NCI-H526 treated with DMSO at 0.1 percent for 48 hours (cell line): Measurements from ENCODE around the gene BMPR1B.
"Not testable (repeated sequence)": the region's sequence is repeated elsewhere in the genome, so short reads cannot be mapped to it uniquely, and the experiment has no call there.

Source experiments
- DNase-seq: peaks from one replicate; lab custom pipeline; 2025; lab: John Stamatoyannopoulos, UW

BMPR1B gene

DNA sequence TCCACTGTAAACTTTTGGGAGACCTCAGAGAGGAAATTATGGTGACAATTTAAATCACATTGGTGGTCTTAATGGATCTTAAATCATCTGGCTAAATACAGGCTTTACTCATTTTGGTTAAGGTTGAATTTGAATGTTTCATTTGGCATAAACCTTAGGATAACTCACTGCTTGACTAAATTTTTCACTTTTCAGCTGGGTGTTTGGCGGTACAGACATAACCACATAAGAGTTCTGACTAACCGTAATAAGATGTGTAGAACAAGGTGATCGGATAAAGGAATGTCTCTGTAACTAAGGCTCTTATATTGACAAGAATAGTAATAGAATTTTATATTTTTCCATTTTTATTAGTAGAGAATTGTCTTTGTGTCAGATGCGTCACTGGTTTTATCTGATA lies 281.0 kb downstream of the BMPR1B start:
- no peak for DNase-seq

DNA sequence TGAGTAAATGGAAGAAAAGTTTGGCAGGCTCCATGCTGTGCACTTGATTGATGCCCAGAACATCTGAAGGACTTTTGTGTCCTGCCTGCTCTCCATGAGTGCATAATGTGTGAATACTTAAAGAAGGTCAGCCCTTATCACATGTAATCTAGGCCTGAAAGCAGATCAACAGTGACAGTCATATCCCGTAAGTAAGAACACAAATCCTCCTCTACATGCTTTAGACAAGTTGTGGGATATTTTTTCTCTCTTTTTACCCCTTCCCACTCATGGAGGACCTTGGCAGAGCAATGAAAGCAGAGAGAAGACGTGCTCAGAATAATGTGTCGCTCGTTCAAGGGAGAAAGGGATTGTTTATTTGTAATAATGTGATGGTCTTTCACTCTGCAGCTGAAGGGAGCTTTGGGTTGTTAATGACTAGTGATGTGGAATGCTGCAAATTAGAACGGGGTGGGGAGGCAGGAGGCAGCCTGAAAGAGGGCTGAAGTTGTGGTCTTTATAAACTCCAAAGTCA lies 286.6 kb downstream of the BMPR1B start:
- no peak for DNase-seq

DNA sequence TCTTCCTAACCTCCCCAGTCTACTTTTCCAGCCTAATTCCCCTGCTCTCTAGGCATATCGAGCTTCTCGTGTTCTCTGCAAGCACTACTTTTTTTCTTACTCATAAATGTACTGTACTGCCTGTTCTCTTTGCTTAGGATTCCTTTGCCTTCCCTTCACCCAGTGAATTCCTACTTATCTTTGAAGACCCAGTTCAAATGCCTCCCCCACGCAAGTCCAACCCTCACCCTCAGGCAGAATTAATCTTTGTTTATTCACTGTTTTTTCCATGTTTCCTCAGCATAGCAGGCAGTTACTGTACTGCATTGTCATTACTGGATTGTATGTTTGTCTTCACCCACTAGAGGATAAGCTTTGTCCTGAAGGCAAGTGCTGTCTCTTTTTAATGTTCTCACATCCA lies 287.7 kb downstream of the BMPR1B start:
- DNase-seq = no peak

DNA sequence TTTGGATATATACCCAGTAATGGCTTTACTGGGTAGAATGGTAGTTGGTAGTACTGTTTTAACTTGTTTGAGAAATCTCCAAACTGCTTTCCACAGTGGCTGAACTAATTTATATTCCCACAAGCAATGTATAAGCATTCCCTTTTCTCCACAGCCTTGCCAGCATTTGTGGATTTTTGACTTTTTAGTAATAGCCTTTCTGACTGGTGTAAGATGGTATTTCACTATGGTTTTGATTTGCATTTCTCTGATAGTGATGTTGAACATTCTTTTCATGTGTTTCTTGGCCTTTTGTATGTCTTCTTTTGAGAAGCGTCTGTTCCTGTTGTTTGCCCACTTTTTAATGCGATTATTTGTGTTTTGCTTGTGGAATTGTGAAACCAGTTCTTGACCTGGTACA lies 290.5 kb downstream of the BMPR1B start:
- DNase-seq = no peak

GRCh38 chr4:95049551-95050233 lies 291.9 kb downstream of the BMPR1B start:
- DNase-seq = no peak

DNA sequence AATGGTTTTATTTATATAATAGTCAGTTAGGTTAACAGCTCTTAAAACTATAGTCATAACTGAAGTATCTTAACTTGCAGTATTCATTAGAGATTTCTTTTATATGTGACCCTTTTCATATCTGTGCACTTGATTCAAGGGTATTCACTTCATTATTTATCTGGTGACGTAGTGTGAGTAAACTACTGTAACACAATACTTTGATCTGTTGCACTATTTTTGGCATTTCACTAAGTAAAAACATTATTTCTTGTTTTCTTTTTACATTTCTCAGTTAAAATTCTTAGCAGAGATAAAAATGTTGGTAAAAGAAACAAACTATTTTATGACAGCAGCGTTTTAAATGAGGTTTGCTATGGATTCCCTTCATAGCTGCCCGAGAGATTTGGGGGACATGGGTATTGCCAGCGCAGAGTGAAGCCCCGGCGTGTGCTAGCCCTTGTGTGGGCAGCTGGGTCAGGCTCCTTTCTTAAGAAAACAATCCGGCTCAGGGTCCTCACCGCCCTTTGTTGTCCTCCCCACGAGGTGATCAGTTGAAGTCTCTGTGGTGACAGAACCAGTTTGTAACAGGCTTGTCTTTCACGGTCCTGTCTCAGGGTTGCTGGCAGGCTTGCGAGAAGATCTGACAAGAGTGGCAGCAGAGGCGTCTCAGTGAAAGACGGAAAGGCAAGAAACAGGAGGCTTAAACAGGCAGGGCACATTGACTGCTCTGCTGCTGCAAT lies 293.4 kb downstream of the BMPR1B start:
- no peak for DNase-seq

- DNase-seq = no peak
Measured at GRCh38 chr4:95051702-95052020, 293.9 kb downstream of the BMPR1B start.

GRCh38 chr4:95058991-95059390 lies 301.2 kb downstream of the BMPR1B start:
- no peak for DNase-seq

- no peak for DNase-seq
Measured at GRCh38 chr4:95059663-95060062, 301.9 kb downstream of the BMPR1B start.

DNA sequence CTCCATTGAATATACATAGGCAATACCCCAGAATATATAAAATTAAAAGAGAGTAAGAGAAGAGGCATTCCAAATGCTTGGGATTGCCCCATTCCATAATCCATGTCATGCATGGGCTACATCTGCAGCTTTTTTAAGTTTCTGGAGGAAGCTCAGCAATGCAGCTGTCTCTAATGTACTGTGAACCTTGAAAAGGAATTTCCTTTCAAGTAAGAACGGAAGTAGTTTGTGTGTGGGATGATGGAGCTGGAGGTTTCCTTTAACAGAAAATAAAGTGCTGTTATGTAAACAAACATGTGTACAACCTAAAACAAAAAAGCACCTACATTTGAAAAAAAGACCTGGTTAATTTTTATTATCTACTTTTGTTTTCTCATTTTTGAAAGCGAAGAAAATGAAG lies 303.5 kb downstream of the BMPR1B start:
- no peak for DNase-seq

- DNase-seq = not testable (repeated sequence)
Measured at GRCh38 chr4:95061801-95062200, 304.0 kb downstream of the BMPR1B start.

GRCh38 chr4:95066050-95066449 lies 308.3 kb downstream of the BMPR1B start:
- DNase-seq = no peak

- DNase-seq = no peak
Measured at GRCh38 chr4:95068401-95068800, 310.6 kb downstream of the BMPR1B start.

DNA sequence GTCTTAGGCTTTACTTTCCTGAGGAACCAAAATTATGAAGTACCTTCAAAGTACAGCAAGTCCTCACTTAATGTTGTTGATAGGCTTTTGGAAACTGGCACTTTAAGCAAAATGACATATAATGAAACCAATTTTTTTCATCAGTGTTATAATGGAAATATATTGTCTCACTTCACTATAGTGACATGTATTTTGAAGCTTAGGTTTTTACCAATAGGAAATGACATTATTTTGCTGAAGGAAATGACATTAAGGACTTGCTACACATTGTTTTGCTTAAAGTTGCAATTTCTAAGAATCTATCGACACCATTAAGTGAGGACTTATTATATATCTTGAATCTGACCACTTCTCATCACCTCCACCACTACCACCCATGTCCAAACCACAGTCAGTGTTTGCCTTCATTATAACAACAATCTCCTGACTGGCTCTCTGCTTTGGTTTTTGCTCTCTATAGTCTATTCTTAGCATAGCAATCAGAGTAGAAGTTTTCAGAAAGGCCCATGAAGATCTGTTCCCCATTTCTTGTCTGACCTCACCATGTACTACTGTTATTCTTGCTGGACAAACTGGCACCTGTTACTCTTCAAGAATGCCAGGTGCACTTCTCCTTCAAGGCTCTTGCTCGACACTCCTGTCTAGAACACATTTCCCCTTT lies 311.2 kb downstream of the BMPR1B start:
- no peak for DNase-seq

GRCh38 chr4:95071851-95072250 lies 314.1 kb downstream of the BMPR1B start:
- no peak for DNase-seq

DNA sequence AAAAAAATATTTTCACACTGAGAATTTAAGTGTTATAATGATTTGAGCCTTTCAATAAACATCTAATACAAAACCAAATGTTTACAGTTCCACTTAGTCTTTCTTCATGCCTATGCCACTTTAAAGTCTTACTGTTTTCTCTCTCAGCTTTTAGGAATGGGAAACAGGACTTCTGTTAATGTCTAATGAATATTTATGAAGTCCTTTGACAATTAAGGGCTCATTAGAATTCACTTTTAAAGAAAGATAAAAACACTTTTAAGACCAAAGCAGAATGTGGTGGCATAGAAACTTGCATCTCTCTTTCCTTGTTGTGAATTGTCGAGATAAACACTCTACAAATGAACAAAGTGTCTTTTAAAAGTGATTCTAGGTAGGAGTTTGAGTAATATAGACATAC lies 315.9 kb downstream of the BMPR1B start:
- no peak for DNase-seq

GRCh38 chr4:95077864-95078263 lies 320.1 kb downstream of the BMPR1B start:
- no peak for DNase-seq

DNA sequence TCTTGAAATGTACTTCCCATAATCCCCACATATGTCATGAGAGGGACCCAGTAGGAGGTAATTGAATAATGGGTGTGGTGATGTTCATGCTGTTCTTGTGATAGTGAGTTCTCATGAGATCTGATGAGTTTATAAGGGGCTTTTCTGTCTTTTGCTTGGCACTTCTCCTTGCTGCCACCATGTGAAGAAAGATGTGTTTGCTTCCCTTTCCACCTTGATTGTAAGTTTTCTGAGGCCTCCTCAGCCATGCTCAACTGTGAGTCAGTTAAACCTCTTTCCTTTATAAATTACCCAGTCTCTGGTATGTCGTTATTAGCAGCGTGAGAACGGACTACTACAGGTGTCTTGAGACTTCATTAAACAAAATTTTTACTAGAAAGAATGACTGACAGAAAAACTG lies 323.2 kb downstream of the BMPR1B start:
- no peak for DNase-seq

DNA sequence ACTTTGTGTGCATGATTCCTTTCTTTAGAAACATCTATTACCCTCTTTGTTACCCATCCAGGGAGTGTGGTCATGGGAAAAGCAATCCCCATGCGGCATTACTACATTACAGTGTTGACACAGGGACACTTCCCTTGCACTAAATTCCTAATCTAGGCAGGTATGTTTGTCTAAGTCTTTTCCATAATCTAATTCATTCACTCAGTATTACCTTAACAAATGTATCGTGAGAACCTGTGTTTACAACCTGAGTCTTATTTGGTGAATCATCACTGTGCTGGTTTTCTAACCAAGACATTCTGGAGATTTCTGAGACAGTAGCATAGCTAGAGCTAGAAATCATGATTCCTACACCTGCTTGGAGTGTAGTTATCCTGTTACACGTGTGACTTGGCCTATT lies 326.8 kb downstream of the BMPR1B start:
- DNase-seq = no peak

GRCh38 chr4:95085124-95085833 lies 327.5 kb downstream of the BMPR1B start:
- DNase-seq = no peak

- DNase-seq = no peak
Measured at GRCh38 chr4:95086551-95086950, 328.8 kb downstream of the BMPR1B start.

- no peak for DNase-seq
Measured at GRCh38 chr4:95087657-95088455, 330.1 kb downstream of the BMPR1B start.
